Measurements from ENCODE around the gene ZNF268. TPM values are rescaled to one million over a fixed set of nuclear protein-coding genes. Genes with fewer than 3 reads are reported as not detected.

The ZNF268 gene
- 7.7 TPM for polyA plus RNA-seq (2013, experiment 1 of 2; ENCODE audit: insufficient read length)
- 9.7 TPM for polyA plus RNA-seq (2013, experiment 2 of 2; ENCODE audit: insufficient read length)

DNA sequence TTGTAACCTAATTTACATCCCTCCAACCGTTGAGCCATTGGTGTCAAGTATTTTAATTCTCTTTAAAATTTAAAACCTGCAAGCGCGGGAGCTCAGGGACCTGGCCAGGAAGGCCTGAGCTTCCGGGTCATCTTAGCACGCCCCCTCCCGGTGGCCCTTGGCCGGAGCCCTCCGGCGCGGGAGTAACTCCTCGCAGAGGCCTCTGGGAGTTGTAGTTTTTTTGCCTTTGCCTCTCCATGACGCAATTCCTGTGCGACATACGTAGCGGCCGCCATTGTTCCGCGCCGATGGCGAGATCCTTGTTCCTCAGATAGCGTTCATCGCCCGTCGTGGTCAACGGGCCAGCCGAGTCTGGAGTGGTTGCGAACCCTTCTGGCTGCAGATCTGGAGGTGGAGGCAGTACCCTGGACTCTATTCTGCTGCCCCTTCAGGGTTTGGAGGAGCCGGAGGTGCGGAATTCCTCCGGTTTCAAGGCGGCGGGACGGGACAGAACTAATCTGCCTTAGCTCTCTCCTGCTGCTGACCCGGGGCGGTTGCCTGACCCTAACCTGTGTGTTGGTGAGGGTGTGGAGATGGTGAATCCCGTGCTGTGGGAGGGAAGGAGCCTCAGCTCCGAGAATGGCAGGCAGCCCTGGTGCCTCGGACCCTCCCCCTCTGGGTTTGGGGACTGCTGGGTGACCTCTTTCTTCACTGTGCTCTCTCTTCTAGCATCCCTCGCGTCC is at the start of gene ZNF268:
TSS of gene ZNF268 (plus strand) at position 258 of the 722 bp plus-strand sequence. CDS start 503 bp downstream, outside the sequence.
- DNase-seq, result peak; percentile 92

DNA sequence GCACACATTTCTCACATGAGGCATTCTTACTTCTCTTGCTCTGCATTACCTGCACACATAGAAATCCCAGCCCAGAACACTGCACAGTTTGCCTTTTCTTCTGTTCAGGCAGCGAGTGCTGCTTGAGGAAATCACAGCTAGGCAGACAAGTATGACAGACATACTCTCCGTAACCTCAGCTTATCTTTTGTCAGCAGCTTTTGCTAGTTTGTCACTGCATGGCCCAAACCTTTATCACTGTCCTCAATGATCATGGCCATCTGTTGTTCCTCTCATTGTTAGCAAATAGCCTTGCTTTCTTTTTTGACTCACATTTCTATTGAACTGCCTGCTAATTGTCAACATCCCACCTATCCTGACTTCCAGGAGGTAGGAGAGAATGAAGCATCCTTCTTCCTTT is 45.5 kb upstream of the ZNF268 start:
- no peak for DNase-seq

DNA sequence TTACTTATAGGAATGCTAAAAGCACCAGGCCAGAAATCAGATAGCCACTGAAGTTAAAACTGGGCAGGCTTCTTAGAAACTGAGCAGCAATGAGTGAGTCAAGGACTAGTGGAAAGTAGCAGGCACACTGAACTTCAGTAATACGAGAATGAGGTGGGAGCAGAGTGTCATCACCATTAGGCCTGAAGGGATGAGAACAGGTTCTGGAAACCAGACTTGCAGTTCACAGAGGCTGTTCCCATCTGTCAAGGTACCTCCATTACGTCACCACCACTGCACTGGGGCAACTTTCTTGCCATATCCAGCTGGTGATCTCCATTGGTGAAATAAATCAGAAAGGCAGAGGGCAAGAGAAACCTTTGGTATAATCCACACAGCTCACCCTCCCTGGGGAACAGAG is 35.3 kb upstream of the ZNF268 start:
- DNase-seq, result no peak

DNA sequence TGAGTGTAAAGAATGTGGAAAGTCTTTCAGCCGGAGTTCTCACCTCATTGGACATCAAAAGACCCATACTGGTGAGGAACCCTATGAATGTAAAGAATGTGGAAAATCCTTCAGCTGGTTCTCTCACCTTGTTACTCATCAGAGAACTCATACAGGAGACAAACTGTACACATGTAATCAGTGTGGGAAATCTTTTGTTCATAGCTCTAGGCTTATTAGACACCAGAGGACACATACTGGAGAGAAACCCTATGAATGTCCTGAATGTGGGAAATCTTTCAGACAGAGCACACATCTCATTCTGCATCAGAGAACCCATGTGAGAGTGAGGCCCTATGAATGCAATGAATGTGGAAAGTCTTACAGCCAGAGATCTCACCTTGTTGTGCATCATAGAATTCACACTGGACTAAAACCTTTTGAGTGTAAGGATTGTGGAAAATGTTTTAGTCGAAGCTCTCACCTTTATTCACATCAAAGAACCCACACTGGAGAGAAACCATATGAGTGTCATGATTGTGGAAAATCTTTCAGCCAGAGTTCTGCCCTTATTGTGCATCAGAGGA is 25.1 kb upstream of the ZNF268 start:
- DNase-seq, result no peak

DNA sequence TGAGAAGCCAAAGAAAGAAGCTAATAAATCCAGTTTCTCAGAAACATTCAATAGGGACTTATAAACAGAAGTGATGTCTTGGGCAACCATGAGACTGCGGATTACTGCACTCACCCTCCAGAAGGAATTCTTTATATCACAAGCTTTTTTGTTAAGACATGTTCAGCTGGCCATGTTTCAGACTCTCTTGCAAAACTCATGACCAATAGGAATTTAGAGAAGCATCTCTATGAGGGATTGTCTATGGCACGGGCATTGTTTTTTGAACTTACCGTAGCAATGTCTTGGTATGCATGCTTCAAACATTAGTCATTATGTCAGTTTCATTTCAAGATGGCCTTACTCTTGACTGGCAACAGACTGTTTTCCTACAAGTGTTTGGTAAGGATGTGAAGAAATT is 15.5 kb upstream of the ZNF268 start:
- no peak for DNase-seq

DNA sequence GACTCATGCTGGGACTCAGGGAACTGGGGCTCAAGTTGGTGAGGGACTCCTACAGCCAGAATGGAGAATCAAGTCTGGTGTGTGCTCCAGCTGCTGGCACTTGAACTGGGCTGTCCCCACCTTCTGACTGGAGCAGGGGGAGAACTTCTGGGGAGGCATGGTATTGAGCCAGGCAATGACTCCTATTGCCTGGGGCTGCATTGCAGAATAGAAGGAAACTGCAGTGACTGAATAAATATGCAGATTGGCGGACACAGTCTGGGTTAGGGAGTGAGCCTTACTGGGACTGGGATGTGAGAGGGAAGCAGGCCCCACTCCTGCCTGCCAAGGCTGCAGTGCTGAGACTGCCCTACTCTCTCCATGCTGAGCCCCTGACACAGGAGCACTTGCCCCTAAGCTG is 8.8 kb upstream of the ZNF268 start:
- DNase-seq, result no peak

DNA sequence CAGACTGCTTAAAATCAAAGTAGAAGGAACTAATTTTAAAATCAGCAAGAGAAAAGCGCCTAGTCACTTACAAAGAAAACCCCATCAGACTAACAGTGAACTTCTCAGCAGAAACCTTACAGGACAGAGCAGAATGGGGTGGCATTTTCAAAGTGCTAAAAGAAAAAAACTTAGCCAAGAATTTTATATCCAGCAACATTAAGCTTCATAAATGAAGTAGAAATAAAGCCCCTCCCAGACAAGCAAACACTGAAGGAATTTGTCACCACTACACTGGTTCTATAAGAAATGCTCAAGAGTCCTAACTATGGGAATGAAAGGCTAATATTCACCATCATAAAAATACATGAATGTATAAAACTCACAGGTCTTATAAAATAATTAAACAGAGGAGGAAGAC is 6.4 kb upstream of the ZNF268 start:
- DNase-seq, result no peak

DNA sequence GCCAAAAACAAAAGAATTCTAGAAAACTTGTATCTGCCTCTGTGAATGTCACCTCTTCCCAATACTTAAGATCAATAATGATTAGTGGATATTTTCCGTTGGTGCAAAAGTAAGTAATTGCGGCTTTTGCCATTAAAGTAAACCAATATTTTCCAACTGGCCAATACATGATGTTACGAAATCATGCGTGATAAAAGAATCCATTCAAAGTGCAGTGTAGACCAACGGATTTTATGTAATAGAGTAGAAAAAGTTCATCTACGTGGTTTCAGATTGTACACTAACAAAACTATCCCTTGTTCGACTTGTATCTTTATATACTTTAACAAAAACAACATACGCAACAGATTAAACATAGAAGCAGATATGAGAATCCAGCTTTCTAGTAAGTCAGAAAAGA is 626 bp upstream of the ZNF268 start:
- no peak for DNase-seq

DNA sequence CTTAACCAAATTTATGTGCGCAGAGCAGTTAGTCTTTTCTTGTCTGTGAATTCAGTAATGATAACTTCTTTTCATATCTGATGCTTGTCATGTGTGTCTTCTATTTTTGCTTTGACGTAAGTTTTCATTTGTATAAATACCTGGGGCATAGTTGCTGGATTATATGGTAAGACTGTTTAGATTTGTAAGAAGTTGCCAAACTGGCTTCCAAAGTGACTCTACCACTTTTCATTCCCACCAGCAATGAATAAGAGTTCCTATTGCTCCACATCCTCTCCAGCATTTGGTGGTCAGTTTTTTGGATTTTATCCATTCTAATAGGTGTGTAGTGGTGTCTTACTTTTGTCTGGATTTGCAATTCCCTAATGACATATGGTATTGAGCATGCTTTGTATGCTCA is 8.9 kb downstream of the ZNF268 start:
- DNase-seq, result no peak

DNA sequence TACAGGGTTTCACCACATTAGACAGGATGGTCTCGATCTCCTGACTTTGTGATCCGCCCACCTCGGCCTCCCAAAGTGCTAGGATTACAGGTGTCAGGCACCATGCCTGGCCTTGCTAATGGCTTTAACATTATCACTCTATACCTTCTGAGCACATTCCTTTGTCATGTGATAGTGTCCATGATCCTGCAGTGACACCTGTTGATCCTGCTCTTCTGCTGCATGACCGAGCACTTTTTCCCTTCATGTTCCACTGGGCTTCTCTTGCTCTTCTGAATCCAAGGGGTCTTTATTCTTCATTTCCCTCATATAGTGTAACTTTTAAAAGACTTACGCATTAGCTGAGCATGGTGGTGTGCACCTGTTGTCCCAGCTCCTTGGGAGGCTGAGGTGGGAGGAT is 11.6 kb downstream of the ZNF268 start:
- no peak for DNase-seq

DNA sequence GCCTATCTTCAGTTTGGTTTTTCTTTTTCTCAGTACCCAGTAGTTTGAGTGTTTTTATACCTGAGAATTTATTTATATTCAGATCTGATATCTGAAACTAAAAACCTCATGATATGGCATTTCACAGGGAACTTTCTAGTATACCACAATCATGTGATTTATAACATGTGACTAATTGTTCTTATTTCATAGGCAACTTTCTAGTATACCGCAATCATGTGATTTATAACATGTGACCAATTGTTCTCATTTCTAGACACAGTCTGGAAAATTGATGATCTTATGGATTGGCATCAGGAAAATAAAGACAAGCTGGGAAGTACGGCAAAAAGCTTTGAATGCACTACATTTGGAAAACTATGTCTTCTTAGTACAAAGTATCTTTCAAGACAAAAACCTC is 20.6 kb downstream of the ZNF268 start:
- no peak for DNase-seq

DNA sequence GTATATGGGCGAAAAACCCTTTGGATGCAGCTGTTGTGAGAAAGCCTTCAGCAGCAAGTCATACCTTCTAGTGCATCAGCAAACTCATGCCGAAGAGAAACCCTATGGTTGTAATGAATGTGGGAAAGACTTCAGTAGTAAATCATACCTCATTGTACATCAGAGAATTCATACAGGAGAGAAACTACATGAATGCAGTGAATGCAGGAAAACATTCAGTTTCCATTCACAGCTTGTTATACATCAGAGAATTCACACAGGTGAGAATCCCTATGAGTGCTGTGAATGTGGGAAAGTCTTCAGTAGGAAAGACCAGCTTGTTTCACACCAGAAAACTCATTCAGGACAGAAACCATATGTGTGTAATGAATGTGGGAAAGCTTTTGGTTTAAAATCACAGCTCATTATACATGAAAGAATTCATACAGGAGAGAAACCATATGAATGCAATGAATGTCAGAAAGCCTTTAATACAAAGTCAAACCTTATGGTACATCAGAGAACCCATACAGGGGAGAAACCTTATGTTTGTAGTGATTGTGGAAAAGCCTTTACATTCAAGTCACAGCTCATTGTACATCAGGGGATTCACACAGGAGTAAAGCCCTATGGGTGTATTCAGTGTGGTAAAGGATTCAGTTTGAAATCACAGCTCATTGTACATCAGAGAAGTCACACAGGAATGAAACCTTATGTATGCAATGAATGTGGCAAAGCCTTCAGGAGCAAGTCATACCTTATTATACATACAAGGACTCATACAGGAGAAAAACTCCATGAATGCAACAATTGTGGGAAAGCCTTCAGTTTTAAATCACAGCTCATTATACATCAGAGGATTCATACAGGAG is 21.4 kb downstream of the ZNF268 start:
- DNase-seq, result no peak

DNA sequence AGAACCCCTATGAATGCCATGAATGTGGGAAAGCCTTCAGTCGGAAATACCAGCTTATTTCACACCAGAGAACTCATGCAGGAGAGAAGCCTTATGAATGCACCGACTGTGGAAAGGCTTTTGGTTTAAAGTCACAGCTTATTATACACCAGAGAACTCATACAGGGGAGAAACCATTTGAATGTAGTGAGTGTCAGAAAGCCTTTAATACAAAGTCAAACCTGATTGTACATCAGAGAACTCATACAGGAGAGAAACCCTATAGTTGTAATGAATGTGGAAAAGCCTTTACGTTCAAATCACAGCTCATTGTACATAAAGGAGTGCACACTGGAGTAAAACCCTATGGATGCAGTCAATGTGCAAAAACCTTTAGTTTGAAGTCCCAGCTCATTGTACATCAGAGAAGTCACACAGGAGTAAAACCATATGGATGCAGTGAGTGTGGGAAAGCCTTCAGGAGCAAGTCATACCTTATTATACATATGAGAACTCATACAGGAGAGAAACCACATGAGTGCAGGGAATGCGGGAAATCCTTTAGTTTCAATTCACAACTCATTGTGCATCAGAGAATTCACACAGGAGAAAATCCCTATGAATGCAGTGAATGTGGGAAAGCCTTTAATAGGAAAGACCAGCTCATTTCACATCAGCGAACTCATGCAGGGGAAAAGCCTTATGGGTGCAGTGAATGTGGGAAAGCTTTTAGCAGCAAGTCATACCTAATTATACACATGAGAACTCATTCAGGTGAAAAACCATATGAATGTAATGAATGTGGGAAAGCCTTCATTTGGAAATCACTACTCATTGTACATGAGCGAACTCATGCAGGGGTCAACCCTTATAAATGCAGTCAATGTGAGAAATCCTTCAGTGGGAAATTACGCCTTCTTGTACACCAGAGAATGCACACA is 22.3 kb downstream of the ZNF268 start:
- DNase-seq, result no peak

DNA sequence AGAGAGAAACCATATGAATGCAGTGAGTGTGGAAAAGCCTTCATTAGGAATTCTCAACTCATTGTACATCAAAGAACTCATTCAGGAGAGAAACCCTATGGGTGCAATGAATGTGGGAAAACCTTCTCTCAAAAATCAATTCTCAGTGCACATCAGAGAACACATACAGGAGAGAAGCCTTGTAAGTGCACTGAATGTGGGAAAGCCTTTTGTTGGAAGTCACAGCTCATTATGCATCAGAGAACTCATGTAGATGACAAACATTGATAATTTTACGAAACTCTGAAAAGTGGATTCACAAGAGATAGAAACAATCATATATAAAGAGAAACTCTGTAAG is 22.9 kb downstream of the ZNF268 start:
- DNase-seq, result no peak

DNA sequence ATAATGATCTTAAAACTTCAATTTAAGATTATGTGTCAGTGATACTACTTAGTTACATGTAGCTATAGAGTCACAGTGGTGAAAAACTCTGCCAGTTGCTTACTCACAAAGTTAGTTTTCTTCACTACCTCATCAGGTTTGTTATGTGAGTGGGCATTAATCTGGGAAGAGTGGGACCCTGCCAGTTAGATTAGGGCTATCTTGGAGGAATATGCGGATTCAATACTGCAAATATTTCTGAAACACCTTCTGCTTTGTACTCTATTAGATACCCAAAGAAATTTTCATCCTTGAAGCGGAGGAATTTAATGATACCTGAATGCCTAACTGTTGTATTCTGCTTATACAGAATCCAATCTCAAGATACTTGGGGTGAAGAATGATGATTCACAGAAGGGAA is 25.1 kb downstream of the ZNF268 start:
- DNase-seq, result no peak

DNA sequence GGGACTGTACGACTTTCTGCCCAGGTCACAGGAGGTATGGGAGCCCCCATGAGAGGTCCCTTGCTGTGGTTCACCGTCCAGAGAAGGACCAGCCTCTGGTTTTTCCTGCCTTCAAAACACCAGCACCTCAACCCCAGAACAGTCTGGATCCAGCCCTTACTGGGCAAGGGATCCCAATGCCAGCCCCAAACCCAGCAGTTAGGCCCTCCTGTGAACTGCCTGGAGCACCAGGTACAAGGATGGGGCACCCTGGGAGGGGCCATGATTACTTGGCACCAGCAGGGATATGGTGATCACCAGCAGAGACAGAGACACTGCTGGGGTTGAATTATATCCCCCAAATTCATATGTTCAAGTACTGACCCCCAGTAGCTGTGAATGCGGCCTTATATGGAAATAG is 34.4 kb downstream of the ZNF268 start:
- DNase-seq, result no peak

DNA sequence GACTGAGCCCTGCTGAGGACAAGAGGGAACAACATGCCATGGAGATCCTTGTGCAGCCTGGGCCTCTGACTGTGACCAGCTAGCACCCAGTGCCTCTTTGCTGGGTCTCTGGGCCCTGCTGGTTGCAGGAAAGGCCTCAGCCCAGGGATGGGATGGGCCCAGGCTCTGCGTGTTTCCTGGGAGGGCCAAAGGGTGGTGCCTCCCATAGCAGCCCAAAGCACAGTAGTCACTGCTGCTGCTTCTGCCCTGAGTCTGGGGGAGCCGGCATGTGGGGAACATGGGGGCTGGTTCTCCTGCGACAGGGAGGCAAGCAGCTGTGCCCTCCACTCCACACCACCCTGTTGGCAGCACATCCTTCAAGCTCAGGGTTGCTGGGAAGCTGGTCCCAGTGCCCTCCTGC is 35.9 kb downstream of the ZNF268 start:
- DNase-seq, result no peak

DNA sequence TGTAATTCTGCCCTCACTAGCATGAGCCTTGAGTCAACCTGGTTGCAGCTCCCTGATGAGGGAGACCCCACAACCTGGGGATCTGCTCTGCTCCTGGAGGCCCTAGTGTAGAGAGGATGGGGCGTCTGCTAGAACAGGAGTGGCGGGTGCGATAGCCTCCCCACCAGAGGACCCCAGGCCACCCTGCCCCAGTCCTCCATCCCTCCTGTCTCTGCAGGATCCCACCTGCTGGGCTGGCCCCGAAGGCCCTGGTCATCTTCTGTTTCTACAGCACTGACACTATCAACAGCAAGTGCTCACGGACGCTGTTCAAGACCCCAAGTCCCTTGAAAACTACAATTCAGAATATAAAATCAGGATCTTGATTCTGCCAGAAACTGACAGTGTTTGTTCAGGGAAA is 39.2 kb downstream of the ZNF268 start:
- no peak for DNase-seq

DNA sequence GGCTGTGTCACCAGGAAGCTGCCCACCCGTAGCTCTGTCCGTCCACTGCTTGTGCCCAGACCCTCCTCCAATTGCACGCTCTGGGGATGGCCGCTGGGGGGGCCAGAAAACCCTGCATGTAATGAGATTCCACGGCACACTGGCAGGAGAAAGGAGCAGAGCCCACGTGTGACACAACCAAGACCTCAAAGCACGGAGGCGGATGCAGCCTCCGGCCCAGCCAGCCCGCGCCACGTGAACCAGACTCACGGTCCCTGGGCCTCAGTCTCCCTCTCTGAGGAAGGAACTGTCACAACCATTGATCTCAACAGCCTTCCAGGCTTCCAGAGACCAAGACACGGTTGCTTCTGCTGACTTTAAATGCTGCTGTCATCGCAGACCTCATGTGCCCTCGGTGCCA is 39.9 kb downstream of the ZNF268 start:
- no peak for DNase-seq

DNA sequence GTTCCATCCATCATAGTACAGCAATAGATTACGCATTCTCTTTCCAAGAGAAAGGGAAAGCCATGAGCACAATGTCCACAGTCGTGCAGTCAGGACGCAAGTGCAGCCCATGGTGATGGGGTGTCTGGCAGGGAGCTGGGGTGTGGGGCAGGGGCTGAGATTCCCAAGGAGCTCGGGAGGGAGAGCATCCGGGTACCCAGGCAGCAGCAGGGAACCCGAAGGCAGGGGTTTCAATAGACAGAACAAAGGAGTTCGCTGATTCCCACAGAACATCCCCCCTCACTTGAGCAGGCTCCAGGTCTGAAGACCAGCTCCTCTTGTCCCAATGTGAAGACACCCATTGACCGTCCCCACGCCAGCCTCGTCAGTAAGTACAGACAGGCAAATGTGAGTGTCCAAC is 40.9 kb downstream of the ZNF268 start:
- no peak for DNase-seq

DNA sequence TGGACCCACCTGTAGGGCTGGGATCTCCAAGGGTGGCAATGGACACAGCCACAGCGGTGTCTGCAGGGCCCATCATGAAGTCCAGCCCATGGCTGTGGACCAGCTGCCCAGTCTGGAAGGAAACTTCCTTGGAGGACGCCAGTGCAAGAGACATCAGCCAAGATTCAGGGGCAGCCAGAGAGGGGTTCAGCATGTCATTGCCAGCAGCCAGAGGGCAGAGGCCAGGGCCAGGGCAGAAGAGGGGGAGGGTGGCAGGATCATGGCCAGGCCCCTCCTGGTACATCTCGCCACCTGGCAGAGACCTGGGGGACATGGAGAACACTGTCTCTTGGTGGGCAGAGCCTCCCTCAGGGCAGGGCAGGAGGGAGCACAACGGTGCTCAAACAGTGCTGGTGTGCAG is 44.2 kb downstream of the ZNF268 start:
- DNase-seq, result no peak

DNA sequence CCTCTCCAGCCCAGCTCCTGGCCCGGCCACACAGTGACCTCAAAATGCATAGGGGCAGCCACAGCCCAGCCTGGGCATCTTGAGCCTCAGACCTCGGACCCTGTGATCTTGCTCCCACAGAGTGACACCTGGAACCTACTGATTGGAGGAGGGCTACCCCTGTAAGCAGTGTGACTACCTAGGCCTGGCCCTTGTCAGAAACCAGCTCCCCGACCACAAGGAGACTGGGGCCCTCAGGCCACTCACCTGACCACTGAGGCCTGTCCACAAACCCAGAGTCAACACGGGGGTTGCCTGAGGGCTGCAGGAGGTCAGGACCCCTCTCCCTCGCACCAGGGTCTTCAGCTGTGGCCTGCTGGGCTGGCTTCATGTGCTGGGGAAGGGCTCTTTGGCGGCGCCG is 45.4 kb downstream of the ZNF268 start:
- no peak for DNase-seq
